HCT116 (cell line): Measurements from ENCODE around the gene TCF21.

Source experiments
- ATF3 ChIP-seq: IDR thresholded peaks from 2 replicates; pipeline ENCODE4 v1.6.1; 2012
- EGR1 ChIP-seq: IDR thresholded peaks from 2 replicates; pipeline ENCODE4 v1.6.1; 2012; ENCODE audit warnings: low read depth
- EZH2 ChIP-seq: fragments of 200-600 bp; sonication (generic); IDR thresholded peaks from 2 replicates; pipeline ENCODE4 v1.6.1; 2017; ENCODE audit warnings: antibody characterized with exemption, mixed run types
- JUND ChIP-seq: IDR thresholded peaks from 2 replicates; pipeline ENCODE4 v1.6.1; 2012
- MAX ChIP-seq: IDR thresholded peaks from 2 replicates; pipeline ENCODE4 v1.6.1; 2012
- POLR2A ChIP-seq: IDR thresholded peaks from 2 replicates; pipeline ENCODE4 v1.7.0; 2011; ENCODE audit warnings: borderline replicate concordance; ENCODE audit not compliant: insufficient read depth, insufficient read length; ENCODE audit errors: extremely low read depth
- POLR2AphosphoS5 ChIP-seq: IDR thresholded peaks from 2 replicates; pipeline ENCODE4 v1.6.1; 2011; ENCODE audit warnings: mild to moderate bottlenecking, low read depth, low read length, moderate library complexity
- RAD21 ChIP-seq: IDR thresholded peaks from 2 replicates; pipeline ENCODE4 v1.6.1; 2012; ENCODE audit warnings: low read depth, mild to moderate bottlenecking
- TCF7L2 ChIP-seq: IDR thresholded peaks from 2 replicates; pipeline ENCODE4 v1.7.0; 2011; ENCODE audit warnings: borderline replicate concordance, inconsistent platforms; ENCODE audit not compliant: insufficient read depth, insufficient read length; ENCODE audit errors: extremely low read depth
- ZFX ChIP-seq: fragments of 450-650 bp; IDR thresholded peaks from 2 replicates; pipeline ENCODE4 v1.6.1; 2017
- ZNF274 ChIP-seq: fragments of 200-500 bp; sonication (Bioruptor generic); IDR thresholded peaks from 2 replicates; pipeline ENCODE4 v1.6.1; 2014; ENCODE audit warnings: mild to moderate bottlenecking, low read depth, low read length, inconsistent platforms
- TF ChIP-seq, protein P1 (sequence below), 3 experiments: fragments of 200-600 bp in 1 of 3; sonication (generic) in 1 of 3; IDR thresholded peaks in 2 of 3; conservative IDR thresholded peaks in 1 of 3; 2 replicates each; pipeline ENCODE4 v1.5.1; 2012 to 2017; ENCODE audit warnings: low read depth in 2 of 3, low read length in 2 of 3, antibody characterized with exemption in 1 of 3, borderline replicate concordance in 1 of 3, control low read depth in 1 of 3, mild to moderate bottlenecking in 1 of 3, mixed read lengths in 1 of 3, mixed run types in 1 of 3, moderate library complexity in 1 of 3; ENCODE audit not compliant: insufficient read depth in 1 of 3

- TF ChIP-seq POLR2A (no peak), RAD21 (no peak), TCF7L2 (no peak), JUND (no peak), ZNF274 (no peak), ATF3 (no peak), ZFX (no peak), POLR2AphosphoS5 (no peak), EGR1 (no peak), EZH2 (no peak), MAX (no peak)
- TF ChIP-seq, protein P1, sequence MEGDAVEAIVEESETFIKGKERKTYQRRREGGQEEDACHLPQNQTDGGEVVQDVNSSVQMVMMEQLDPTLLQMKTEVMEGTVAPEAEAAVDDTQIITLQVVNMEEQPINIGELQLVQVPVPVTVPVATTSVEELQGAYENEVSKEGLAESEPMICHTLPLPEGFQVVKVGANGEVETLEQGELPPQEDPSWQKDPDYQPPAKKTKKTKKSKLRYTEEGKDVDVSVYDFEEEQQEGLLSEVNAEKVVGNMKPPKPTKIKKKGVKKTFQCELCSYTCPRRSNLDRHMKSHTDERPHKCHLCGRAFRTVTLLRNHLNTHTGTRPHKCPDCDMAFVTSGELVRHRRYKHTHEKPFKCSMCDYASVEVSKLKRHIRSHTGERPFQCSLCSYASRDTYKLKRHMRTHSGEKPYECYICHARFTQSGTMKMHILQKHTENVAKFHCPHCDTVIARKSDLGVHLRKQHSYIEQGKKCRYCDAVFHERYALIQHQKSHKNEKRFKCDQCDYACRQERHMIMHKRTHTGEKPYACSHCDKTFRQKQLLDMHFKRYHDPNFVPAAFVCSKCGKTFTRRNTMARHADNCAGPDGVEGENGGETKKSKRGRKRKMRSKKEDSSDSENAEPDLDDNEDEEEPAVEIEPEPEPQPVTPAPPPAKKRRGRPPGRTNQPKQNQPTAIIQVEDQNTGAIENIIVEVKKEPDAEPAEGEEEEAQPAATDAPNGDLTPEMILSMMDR (IDR thresholded peaks at IDR 0.05 in 2 of 3, conservative IDR thresholded peaks at IDR 0.05 in 1 of 3; ENCODE audit: borderline replicate concordance in 1 of 3, insufficient read depth in 1 of 3, low read depth in 2 of 3, low read length in 2 of 3) = no peak
These were observed 5.0 kb downstream of the TCF21 start for GRCh38 chr6:133893946-133894345.
